HG02885 (cell line): ENCODE data around the gene VAV1.
"Not testable (repeated sequence)": the region's sequence is repeated elsewhere in the genome, so short reads cannot be mapped to it uniquely, and the experiment has no call there.

Experiments
- ATAC-seq: cut with Tn5 transposase; IDR thresholded peaks from one replicate; pipeline ENCODE4 v1.9.1; 2021; ENCODE audit warnings: mild to moderate bottlenecking; ENCODE audit not compliant: unreplicated experiment, poor library complexity

Gene VAV1

DNA sequence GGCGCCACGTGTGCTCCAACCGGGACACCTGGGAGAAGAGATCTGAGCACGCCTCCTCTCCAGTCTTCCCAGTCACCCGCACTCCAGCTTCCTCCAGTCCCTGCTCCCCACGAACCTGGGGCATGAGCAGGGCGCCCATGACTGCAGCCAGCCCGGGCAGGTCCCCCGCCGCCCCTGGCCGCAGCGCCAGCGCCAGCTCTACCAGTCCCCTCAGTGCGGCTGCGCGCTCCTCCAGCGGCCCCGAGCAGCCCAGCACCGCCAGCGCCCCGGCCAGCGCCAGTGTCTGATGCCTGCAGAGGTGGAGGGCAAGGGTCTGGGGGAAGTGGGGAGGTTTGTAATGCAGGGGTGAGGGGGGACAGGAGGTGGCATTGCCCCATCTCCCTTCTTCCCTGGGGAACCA is 18.4 kb upstream of the VAV1 start:
- ATAC-seq, result no peak

DNA sequence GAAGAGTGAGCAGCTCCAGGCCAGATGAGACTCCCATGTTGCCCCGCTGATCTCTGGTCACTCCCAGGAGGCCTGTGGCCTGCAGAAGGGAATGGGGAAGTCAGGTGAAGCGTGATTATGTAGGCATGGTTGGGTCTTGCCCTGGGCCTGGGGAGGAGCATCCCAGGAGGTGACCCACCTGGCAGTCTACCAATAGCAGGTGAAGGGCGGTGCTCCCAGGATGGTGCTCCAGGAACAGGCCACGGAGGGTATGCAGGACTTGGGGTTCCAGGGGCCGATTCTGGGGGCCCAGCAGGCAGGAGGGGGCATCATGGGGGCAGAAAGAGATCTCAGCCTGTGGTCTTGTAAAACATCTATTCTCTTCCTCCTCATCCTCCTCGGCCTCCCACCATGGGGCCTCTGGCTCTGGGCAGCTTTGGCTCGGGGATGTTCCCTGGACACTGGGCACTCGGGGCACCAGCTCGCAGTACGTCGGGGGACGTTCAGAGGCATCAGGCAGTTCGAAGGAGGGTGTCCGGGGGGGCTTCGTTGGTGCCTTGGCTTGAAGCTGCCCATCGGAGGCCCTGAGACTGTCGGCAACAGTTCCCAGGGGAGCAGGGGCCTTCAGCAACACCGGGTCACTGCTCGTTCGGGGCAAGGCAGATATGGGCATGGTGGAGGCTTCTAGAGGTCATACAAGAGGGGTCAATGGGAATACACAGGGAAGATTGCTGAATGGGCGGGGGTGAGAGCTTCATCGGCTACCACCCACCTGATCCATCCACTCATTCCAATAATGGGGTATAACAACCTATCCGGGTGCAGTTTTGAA is 17.6 kb upstream of the VAV1 start:
- no peak for ATAC-seq

DNA sequence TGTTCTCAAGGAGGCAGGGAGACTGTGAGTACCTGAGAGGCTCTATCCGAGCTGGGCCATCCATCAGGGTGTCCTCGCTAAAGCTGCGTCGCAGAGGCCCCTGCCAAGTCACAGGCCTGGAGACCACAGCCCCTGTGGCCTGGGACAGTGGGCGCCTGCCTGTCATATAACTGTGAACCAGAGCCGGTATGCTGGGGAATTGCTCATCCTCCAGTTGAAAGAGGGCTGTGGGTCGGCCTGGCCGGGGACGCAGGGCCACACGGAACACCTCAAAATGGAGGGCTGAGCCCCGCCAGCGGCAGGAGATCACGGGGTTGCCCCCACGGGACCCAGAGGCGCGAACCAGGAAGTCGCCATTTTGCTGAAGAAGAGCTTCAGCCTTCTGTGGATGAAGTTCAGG is 11.9 kb upstream of the VAV1 start:
- no peak for ATAC-seq

DNA sequence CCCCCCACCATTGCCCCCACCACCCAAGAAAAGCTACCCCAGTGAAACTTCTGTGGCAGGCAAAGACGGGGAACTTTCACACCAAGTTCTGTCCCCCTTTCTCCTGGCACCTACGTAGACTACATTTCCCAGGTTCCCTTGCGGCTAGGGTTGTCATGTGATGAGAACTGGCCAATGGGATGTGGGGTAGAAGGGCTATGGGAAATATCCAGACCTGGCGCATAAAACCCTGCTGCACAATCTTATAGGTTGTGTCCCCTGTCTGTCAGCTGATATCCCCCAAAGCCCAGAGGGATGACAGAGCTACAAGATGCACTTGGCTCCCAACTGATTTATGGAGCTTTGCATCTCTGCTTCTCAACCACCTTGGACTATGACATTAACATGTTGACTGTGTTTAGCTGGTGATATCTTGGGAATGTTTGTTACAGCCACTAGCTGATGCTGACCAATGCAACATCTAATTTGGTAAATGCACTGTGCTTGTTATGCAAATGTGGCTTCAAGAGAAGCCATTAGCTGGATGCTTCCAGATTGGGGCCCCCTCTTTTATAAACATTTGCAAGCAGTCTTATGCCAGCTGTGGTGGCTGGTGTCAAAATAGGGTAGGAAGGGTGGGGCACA is 11.3 kb upstream of the VAV1 start:
- no peak for ATAC-seq

DNA sequence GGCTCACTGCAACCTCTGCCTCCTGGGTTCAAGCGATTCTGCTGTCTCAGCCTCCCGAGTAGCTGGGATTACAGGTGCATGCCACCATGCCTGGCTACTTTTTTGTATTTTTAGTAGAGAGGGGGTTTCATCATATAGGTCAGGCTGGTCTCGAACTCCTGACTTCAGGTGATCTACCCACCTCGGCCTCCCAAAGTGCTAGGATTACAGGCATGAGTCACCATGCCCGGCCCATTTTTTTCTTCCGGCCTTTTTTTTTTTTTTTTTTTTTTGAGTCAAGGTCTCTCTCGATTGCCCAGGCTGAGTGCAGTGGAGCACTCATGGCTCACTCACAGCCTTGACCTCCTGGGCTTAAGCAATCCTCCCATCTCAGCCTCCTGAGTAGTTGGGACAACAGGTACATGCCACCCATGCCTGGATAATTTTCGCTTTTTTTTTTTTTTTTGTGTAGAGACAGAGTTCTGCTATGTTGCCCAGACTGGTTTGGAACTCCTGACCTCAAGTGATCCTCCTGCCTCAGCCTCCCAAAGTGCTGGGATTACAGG is 10.2 kb upstream of the VAV1 start:
- ATAC-seq, result not testable (repeated sequence)

DNA sequence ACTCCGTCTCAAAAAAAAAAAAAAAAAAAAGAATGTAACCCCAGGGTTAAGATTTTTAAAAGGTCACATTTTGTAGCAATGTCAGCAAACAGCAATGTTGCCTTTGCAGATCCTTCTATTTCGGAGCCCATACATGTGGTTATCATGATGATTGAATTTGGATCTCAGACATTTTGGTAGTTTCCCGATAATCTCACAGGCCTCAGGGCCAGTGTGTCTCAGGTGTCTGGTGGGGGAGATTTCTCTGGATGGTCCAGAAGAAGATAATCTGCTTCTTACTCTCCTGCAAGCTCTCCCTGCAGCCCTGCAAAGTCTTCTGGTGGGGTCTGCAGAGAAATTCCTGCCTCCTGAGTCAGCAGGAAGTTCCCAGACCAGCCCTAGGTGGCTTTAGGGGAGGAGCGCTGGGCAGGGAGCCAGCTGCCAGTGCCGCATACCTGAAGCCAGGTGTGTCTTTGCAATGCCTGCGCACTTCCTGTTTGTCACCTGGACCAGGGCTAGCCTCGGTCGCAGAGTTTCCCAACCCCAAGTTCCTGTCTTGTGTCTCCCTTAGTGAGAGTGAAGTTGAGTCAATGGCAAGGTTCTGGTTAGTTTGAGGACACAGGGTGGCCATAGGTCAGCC is 6.7 kb upstream of the VAV1 start:
- ATAC-seq, result no peak

DNA sequence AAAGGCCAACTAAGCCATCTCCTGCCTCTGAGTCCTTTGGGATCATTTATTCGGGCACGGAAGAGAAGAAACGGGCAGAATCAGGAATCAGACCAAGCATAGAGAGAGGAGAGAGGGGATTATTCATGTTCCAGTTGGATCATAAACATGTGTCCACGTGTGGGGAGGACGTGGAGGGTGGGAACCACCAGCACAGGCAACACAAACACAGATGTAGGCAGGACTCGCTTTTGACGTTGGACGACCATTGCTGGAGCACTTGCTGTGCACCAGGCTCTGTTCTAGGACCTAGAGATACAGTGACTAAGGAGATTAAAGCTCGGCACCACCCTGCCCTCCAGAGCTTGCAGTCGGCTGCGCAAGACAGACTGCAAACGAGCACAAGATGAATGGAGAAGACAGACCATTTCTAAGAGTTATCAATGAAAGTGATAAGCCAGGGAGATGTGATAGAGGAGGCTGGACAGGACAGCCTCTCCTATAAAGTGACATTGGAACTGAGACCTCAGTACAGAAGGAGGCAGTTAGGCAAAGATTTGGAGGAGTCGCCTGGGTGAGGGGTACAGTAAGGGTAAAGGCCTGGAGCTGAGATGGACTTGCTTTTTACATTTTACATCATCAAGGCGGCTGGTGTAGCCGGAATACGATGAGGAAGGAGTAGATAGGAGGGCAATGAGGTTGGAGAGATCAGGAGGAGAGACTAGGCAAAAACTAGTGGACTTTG is 6.0 kb upstream of the VAV1 start:
- ATAC-seq, result no peak

DNA sequence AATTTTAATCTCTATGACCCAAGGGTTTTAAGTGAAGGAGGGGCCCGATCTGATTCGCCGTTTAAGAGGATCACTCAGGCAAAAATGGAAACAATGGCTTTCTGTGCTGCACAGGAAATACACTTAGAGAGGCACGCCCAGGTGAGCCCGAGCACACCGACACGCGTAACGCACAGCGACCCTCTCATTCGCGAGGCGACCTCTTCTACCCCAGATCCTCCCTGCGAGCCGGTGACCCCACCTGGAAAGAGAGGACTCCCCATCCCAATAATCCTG is 5.5 kb upstream of the VAV1 start:
- ATAC-seq, result peak; percentile 26

DNA sequence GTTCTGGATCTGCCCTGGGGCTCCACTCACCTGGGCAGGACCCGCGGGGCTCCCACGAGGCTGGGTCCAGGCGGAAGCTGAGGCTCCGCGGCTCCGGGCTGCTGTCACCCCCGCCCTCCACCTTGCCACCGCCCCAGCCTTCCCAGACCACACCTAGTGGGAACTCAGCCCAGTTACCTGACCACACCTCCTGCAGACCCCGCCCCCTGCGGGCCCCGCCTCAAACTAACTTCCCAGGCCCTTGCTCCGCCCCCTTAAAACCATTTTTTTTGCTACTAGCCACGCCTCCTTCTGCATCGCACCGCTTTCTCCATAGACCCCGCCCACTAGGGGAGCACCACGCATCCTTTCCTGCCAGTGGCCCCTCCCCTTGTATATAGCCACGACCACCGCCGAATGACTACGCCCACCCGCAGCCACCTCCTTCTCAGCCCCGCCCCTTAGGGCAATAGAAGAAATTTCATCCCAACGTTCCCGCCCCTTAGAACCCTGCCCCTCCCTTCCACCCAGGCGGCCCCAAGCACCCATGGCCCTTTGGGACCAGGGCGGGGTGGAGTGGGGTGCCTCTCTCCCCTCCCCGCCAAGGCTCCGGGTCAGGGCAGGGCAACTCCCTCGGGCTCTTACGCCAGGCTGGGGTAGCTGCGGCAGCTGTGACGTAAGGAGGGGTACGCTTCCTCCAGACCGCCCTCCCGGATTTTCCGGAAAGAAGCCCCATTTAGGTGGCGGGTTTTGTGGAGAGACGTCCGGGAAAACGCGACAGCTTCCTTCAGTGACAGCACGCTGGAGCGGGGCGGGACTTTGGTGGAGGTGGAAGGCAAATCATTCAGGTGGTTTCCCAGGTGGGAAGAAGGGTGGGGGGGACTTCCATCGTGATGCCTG is 4.9 kb upstream of the VAV1 start, which contains the start of gene SH2D3A:
SH2D3A (minus strand) TSS at position 79 of the 879 bp plus-strand sequence. CDS start 3,687 bp downstream, outside the sequence.
- peak; percentile 80 for ATAC-seq

DNA sequence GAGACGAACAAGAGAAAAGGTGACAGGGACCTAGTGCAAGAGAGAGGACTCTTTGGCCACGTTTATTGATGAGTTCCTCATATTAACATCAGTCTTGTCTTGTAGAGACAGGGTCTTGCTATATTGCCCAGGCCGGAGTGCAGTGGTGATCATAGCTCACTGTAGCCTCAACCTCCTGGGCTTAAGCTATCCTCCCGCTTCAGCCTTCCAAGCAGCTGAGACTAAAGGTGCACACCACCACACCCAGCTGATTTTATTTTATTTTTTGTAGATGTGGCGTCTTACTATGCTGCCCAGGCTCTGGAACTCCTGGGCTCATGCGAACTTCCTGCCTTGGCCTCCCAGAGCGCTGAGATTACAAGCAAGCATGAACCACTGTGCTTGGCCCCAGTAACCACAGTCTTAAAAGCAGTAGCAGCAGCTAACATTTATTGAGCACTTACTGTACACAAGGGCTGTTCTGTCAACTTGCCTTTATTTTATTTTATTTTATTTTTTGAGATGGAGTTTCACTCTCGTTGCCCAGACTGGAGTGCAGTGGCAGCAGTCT is 4.2 kb upstream of the VAV1 start:
- no peak for ATAC-seq

DNA sequence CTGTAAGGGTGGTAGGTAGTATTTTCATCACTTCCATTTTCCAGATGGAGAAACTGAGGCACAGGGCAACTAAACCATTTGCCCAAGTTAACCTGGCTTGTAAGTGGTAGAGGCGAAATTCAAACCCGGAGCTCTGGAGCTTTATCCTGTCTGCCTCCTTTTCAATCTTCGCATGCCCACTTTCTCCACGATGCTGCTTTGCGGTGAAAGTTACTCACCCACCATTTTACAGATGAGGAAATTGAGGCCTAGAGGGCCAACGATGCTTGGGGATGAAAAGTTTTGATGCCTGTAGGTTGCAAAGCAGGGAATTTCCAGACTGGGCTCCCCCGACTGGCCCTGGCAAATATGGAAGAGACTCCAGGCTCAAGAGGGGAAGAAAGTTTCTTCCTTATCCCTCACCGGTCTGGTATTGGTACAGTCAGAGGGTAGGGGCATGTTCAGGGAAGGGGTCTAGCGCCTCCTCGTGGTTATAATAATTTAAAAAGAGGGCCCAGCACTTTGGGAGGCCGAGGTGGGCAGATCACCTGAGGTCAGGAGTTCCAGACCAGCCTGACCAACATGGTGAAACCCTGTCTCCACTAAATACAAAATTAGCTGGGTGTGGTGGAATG is 3.4 kb upstream of the VAV1 start:
- ATAC-seq, result no peak

DNA sequence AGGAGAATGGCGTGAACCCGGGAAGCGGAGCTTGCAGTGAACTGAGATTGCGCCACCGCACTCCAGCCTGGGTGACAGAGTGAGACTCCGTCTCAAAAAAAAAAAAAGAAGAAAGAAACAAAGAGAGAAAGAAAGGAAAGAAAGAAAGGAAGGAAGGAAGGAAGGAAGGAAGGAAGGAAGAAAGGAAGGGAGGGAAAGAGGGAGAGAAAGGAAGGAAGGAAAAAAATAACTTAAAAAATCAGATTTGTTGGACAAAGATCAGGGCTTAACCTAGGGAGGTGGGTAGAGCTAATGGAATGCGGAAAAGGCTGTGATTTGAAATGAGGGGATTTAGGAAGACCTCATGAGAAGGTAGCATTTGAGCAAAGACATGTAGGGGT is 870 bp upstream of the VAV1 start:
- not testable (repeated sequence) for ATAC-seq

DNA sequence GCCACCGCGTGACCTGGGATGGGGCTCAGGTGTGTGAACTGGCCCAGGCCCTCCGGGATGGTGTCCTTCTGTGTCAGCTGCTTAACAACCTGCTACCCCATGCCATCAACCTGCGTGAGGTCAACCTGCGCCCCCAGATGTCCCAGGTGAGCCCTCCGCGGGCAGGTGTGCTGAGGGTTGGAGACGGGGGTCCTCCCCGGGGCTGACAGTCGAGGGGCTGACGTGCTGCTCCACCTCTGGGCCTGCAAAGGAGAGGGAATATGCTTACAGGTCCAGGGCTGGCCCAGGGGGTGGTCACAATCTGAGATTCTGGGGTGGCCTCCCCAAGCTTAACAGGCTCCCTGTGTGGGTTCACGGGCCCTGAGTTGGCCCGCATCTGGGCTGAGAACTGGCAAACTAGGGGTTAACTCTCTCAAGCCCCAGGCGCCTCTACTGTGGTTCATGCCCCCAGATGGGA is 386 bp downstream of the VAV1 start:
- ATAC-seq, result peak; percentile 6

DNA sequence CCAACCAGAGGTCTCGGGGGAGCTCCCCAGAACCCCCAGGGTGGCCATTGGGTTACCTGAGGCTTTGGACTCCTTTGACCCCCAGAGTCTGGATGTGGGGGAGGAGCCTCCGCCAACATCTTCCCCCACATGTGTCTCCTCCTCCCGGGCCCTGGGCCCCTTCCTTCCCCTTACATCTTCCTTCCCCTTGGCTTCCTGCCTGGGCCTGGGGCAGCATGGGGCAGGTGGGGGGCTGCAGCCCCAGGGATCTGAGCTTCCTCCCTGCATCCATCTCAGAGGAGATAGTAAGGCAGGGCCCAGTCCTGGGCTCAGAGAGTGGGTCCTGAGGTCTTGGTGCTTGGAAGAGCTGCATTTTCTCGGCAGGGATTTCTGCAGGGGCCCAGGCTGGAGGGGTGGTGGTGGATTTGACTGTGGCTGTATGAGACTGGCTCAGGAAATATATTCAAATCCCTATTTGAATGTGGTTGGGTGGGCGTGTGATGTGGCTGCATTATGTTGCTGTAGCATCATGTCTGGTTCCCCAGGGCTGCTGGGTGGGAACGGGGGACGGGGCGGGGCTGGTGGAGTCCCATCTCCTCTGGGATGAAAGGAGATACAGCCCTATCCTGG is 919 bp downstream of the VAV1 start:
- peak; percentile 30 for ATAC-seq

DNA sequence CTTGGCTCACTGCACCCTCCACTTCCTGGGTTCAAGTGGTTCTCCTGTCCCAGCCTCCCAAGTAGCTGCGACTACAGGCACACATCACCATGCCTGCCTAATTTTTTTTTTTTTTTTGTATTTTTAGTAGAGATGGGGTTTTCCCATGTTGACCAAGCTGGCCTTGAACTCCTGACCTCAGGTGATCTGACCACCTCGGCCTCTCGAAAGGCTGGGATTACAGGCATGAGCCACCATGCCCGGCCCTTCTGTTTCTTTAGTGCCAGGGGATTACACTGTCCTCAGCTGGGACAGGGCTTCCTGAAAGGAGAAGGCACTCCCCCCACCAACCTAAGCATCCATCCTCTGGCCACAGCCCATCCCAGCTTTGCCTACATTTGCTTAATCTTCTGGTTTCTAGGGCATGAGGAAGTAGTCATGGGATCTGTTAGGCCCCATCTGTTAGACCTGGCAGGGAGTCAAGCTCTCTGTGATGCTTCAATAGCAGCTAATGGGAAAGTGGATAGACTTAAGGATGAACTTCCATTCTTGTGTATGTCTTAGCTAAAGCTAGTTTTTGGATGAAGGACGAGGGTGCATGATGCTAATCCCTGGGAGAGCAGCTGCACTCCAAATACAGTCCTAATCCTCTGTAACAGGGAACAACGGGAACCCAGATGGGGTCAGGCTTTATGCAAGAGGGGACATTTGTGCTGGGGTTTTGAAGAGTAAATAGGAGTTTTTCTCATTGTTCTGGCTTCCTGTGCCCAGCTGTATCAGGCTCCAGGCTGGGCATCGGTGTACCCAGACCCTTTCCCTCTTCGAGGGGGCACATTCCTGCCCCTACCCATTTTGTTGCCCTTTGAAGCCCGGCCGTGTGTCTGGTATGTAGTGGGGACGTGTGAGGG is 2.6 kb downstream of the VAV1 start:
- ATAC-seq, result no peak

DNA sequence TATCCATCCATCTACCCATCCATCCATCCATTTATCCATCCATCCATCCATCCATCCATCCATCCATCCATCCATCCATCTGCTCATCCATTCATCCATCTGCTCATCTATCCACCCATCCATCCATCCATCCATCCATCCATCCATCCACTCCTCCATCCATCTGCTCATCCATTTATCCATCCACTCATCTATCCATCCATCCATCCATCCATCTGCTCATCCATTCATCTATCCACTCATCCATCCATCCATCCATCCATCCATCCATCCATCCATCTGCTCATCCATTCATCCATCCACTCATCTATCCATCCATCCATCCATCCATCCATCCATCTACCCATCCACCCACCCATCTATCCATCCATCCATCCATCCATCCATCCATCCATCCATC is 3.5 kb downstream of the VAV1 start:
- ATAC-seq, result not testable (repeated sequence)

DNA sequence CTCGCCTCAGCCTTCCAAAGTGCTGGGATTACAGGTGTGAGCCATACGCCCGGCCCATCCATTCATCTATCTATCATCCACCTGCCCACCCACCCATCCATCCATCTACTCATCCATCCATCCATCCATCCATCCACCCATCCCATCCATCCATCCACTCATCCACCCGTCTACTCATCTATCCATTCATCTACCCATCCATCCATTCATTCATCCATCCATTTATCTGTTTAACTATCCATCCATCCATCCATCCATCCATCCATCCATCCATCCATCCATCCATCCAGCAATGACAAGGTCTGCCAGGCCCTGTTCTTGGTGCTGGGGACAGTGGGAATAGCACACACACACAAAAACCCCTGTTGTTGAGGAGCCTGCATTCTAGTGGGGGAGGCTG is 4.5 kb downstream of the VAV1 start:
- no peak for ATAC-seq

DNA sequence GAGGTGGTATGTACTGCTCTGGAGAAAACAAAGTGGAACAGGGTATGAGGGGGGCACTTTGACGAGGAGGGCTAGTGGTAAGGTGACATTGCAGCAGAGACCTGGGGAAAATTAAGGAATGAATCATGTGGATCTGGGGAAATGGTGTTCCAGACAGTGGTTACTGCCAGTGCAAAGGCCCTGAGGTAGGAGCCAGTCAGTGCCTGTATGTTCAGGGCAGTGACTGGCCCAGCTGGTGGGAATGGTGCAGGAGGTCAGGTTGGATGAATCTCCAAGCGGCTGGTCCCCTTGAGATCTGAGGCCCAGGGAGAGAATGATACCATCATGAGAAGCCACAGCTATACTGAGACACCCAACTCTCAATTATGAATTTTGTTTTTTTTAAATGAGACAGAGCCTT is 4.9 kb downstream of the VAV1 start:
- no peak for ATAC-seq
